HG03520 (cell line): ENCODE results near the gene CAPZB.

Experiments used
- ATAC-seq: cut with Tn5 transposase; IDR thresholded peaks from one replicate; pipeline ENCODE4 v1.9.1; 2021; ENCODE audit warnings: mild to moderate bottlenecking, moderate library complexity; ENCODE audit not compliant: unreplicated experiment

The CAPZB gene

GRCh38 chr1:19354531-19354981, 130.8 kb downstream of the CAPZB start:
- no peak for ATAC-seq

- ATAC-seq = no peak
These were observed 131.7 kb downstream of the CAPZB start for GRCh38 chr1:19353596-19353995.

GRCh38 chr1:19352839-19353238, 132.5 kb downstream of the CAPZB start:
- no peak for ATAC-seq

- ATAC-seq = no peak
These were observed 133.5 kb downstream of the CAPZB start for GRCh38 chr1:19351873-19352272.

GRCh38 chr1:19350566-19350965, 134.8 kb downstream of the CAPZB start:
- ATAC-seq = no peak

GRCh38 chr1:19349999-19350398, 135.3 kb downstream of the CAPZB start:
- no peak for ATAC-seq

- no peak for ATAC-seq
These were observed 136.7 kb downstream of the CAPZB start for GRCh38 chr1:19348441-19349198.

- ATAC-seq = no peak
These were observed 137.7 kb downstream of the CAPZB start for GRCh38 chr1:19347533-19348172.

GRCh38 chr1:19346026-19346425, 139.3 kb downstream of the CAPZB start:
- no peak for ATAC-seq

GRCh38 chr1:19345391-19345790, 139.9 kb downstream of the CAPZB start:
- ATAC-seq = no peak

- no peak for ATAC-seq
These were observed 140.5 kb downstream of the CAPZB start for GRCh38 chr1:19344831-19345230.

- ATAC-seq = no peak
These were observed 140.9 kb downstream of the CAPZB start for GRCh38 chr1:19344372-19344810.

- ATAC-seq = no peak
These were observed 141.6 kb downstream of the CAPZB start for GRCh38 chr1:19343617-19344350.

- no peak for ATAC-seq
These were observed 142.3 kb downstream of the CAPZB start for GRCh38 chr1:19342894-19343616.

GRCh38 chr1:19342062-19342750, 143.1 kb downstream of the CAPZB start:
- no peak for ATAC-seq

- no peak for ATAC-seq
These were observed 143.9 kb downstream of the CAPZB start for GRCh38 chr1:19341201-19342061.

GRCh38 chr1:19340387-19340937, 144.9 kb downstream of the CAPZB start:
- no peak for ATAC-seq

- ATAC-seq = no peak
These were observed 146.0 kb downstream of the CAPZB start for GRCh38 chr1:19339214-19339861.

- no peak for ATAC-seq
These were observed 147.0 kb downstream of the CAPZB start for GRCh38 chr1:19338323-19338762.
